ENCODE data around the gene SNU13.
"Not testable (repeated sequence)": the region's sequence is repeated elsewhere in the genome, so short reads cannot be mapped to it uniquely, and the experiment has no call there.

SNU13 gene

GRCh38 chr22:41688365-41689211 is at the start of gene SNU13:
Gene SNU13 (minus strand): TSS chr22:41688867. CDS start chr22:41688796, 71 bp downstream.
- DNase-seq (ENCODE audit: low spot score) = peak; percentile 87

DNA sequence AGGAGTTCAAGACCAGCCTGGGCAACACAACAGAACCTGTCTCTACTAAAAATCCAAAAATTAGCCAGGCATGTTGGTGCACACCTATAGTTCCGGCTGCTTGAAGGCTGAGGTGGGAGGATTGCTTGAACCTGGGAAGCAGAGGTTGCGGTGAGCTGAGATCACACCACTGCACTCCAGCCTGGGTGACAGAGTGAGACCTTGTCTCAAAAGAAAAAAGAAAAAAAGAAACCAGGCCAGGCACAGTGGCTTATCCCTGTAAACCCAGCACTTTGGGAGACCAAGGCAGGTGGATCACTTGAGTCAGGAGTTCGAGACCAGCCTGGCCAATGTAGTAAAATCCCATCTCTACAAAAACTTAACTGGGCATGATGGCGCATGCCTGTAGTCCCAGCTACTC is 44.6 kb upstream of the SNU13 start:
- not testable (repeated sequence) for DNase-seq (ENCODE audit: low spot score)

DNA sequence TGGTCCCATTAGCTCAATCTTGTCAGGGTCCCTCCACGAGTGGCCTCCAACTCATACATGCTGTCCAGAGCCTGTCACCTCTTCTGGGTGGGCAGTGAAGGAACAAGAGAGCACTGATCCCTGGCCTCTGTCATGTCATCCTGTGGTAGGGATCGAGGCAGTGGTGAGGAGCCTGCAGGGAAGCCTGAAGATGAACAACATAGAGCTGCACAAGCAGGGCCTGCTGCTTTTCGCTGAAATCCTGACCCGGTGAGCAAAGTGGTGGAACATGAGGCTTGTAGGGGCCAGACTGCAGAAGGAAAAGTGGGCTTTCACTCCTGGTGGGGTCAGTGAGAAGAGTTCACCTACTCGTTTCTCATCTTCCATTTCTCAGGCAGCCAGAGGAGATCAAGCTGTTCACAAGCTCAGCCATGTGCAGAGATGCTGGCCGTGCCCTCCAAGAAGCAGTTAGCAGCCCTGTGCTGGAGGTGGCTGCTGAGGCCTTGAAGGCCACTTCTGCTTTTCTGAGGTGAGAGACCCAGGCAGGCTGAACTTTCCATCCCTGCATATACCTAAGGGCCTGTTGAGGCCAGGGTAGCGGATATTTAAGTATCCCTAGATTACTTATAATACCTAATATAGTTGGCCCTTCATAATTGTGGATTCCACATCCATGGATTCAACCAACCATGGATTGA is 43.6 kb upstream of the SNU13 start:
- DNase-seq (ENCODE audit: low spot score) = no peak

DNA sequence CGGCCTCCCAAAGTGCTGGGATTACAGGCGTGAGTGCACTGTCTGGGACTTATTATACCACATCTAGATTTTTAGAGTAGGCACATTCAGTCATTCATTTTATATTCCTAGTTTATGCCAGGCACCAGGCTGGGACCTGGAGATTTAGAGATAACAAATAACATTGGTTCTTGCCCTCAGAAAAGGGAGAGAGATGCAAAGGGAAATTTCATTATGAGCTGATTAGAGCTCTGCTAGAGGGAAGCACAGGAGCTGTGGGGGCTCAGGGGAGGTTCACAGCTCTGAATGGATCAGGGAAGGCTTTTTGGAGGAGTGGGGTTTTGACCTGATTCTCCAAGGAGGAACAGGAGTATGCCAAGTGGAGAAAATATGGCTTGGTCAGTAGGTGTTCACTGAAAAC is 42.9 kb upstream of the SNU13 start:
- no peak for DNase-seq (ENCODE audit: low spot score)

GRCh38 chr22:41725510-41726110 is 36.9 kb upstream of the SNU13 start:
- no peak for DNase-seq (ENCODE audit: low spot score)

GRCh38 chr22:41722496-41722895 is 33.8 kb upstream of the SNU13 start:
- no peak for DNase-seq (ENCODE audit: low spot score)

GRCh38 chr22:41713004-41713403 is 24.3 kb upstream of the SNU13 start:
- no peak for DNase-seq (ENCODE audit: low spot score)

- DNase-seq (ENCODE audit: low spot score) = no peak
Observed at GRCh38 chr22:41709341-41709740, 20.7 kb upstream of the SNU13 start.

- no peak for DNase-seq (ENCODE audit: low spot score)
Observed at GRCh38 chr22:41702763-41703162, 14.1 kb upstream of the SNU13 start.

DNA sequence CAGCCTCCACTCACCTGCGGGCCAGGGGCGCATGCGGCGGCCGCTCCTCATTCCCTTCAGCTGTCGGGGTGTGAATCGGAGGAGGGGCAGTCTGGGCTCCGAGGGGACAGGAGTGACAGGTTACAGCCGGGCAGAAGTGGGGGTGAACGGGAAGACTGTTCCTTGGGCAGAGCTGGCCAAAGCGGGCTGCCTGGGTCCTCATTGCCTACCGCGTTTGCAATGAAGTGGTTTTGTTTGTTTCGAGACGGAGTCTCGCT is 11.4 kb upstream of the SNU13 start:
- no peak for DNase-seq (ENCODE audit: low spot score)

GRCh38 chr22:41699264-41700107 is 10.8 kb upstream of the SNU13 start, which contains the start of gene MEI1:
Gene MEI1 (plus strand): TSS chr22:41699503. CDS start chr22:41699539, 36 bp downstream.
- DNase-seq (ENCODE audit: low spot score) = peak; percentile 67

GRCh38 chr22:41697126-41697775 is 8.6 kb upstream of the SNU13 start:
- DNase-seq (ENCODE audit: low spot score) = peak; percentile 98

DNA sequence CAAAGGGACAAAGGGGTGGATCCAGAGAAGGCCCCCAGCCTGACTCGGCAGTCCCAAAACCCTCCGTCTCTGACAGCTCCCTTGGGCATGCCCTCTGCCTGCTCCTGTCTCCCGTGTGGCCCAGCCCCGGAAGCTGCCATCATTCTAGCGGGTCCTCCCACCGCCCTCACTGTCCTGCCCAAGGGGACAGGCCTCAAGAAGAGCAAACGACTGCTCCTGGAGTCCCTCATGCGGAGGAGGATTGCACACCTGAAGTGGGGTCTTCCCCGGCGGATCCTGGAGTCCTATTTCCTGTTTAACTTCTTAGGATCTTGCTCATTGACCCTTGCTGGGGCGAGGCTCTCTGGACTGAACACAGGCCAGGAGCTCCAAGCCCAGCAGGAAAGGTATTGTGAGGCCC is 8.0 kb upstream of the SNU13 start:
- no peak for DNase-seq (ENCODE audit: low spot score)

DNA sequence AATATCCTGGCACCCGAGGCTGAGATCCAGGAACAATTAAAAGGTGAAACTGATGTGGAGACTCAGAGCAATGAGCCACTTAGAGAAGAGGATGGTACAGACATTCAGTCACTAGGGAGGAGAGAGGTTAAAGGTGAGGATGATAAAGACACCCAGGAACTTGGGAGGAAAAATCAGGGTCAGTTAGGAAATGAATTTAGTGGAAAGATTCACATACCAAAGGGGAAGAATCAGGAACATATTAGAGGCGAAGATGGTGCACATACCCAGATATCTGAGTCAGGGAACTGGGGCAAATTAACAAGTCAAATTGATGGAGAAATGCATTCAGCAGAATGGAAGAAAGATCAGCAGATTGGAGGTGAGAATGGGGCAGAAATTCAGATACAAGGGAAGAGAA is 6.5 kb upstream of the SNU13 start:
- DNase-seq (ENCODE audit: low spot score) = no peak

DNA sequence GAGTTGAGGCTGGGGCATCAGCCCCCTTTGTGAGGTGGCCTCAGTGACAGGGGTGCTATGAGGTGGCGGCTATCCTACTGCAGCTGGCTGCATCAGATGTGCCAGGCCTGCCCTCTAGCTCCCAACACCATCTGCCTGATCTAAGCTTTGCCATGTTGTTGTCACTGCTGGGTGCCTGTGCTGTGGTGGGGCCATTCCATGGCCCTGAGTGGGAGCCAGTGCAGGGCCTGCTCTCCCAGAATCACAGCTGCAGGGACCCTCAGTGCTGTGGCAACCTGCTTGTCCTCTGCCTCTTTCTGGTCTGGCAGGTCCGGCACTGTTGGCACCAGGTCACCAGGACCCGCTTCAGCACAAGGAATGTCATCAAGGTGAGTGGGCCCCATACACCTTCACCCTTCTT is 1.8 kb upstream of the SNU13 start:
- no peak for DNase-seq (ENCODE audit: low spot score)

GRCh38 chr22:41687901-41688364 is 734 bp downstream of the SNU13 start:
- DNase-seq (ENCODE audit: low spot score) = peak; percentile 55

- DNase-seq (ENCODE audit: low spot score) = not testable (repeated sequence)
Observed at GRCh38 chr22:41686890-41687289, 1.8 kb downstream of the SNU13 start.

DNA sequence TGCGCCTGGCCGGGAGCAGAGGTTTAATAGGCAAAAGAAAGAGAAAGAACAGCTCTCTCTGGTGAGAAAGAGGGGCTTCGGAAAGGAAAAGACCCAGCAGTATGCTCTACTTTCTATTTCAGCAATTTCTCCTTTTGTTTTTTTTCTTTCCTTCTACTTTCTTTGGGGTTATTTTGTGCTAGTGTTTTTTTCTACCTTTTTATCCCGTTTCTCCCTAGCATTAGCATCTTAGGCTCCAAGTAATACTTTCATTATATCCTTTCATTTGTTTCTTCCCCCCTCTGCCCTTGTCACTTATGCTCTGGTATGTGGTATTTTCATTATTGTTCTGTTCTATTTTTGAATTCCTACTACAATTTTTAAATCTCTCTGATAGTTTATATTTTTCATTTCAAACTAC is 4.5 kb downstream of the SNU13 start:
- no peak for DNase-seq (ENCODE audit: low spot score)

DNA sequence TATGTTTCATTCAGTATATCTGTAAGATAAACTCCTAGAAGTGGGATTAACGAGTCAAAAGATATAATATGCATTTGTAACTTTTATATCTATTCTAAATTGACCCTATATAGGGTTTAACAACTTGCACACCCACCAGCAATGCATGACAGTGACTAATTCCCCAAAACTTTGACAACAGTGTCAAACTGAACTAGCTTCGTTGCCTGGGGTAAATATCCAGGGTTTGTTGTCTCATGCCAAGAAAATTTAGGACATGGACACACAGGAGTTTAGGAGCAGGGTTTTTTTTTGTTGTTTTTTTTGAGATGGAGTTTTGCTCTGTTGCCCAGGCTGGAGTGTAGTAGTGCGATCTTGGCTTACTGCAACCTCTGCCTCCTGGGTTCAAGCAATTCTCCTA is 5.1 kb downstream of the SNU13 start:
- DNase-seq (ENCODE audit: low spot score) = no peak

- no peak for DNase-seq (ENCODE audit: low spot score)
Observed at GRCh38 chr22:41683052-41683451, 5.6 kb downstream of the SNU13 start.

DNA sequence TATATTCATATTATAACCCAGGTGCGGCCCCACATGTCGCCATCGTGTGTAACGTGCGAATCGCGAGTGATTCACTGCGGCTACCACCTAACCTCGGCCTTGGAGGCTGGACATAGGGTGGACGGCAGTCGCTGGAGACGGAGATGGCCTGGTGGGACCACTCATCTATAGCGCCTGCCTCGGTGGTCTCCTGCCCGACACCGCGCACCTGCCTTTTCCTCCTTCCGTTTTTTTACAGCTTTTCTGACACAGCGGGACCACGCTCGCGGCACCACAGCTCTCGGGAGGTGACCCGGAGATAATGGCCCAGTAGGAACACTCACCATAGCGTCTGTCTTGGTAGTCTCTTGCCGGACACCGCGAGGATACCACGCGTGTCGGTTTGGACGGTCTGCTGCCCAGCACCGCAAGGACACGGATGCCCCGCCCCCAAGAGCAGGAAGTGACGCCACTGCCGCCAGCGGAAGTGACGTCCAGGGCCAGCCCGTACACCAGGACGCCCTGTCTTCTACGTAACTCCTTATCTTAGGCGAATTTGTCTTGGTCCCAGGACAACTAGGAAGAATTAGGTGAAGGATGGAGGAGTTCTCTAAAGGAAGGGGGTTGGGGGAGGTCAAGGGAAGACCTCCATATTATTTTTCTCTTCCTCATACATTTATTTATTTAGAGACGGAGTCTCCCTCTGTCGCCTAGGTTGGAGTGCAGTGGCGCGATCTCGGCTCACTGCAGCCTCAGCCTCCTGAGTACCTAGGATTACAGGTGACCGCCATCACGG is 6.4 kb downstream of the SNU13 start:
- peak; percentile 86 for DNase-seq (ENCODE audit: low spot score)
